K562 (cell line): ENCODE measurements around the gene NRCAM. TPM values are rescaled to one million over a fixed set of nuclear protein-coding genes. Genes with fewer than 3 reads are reported as not detected.

Experiments
- ATAC-seq: fragments of 200-7000 bp; cut with Tn5 transposase; 3 replicates; pipeline ENCODE4 v1.9.1; 2020; ENCODE audit warnings: moderate library complexity
- BruUV-seq: library from RNA; stranded (reverse); fragments of 400-500 nt; replicated peaks from 2 replicates; lab custom pipeline; 2021; lab: Mats Ljungman, UMichigan
- CTCF ChIA-PET: fragments of 300-600 bp; formaldehyde crosslinking; extraction: SDS; loops from one replicate; lab custom pipeline; 2021; ENCODE audit warnings: low intra/inter-chr PET ratio; lab: Yijun Ruan, JAX
- POLR2A ChIA-PET: fragments of 300-600, 350-650 bp; sonication (Branson Sonifier 250); formaldehyde crosslinking; extraction: SDS; loops from one replicate; lab custom pipeline; 2021; ENCODE audit warnings: antibody characterized with exemption, inconsistent platforms; lab: Yijun Ruan, JAX
- DNase-seq, 4 experiments: peaks; one replicate each; pipeline versions ENCODE4 v3.0.0 to v3.0.0-alpha.2; 2011 to 2018; ENCODE audit warnings: low spot score in 3 of 4, mixed read lengths in 3 of 4; ENCODE audit errors: extremely low read depth in 1 of 4
- FAIRE-seq: peaks from 2 replicates; lab custom pipeline; 2011; peaks lifted over from hg19 to GRCh38; lab: Jason Lieb, UNC
- H2AFZ ChIP-seq: 2 replicates; pipeline ENCODE4 v1.6.0; 2011; ENCODE audit warnings: low read depth, low read length, control low read depth, inconsistent platforms
- H3K27ac ChIP-seq: fragments of 200-600 bp; 3 replicates; pipeline ENCODE4 v1.8.0; 2011; ENCODE audit warnings: low read depth, mild to moderate bottlenecking, control low read depth, inconsistent platforms, low read length, moderate library complexity, mixed read lengths; ENCODE audit errors: extremely low read depth
- H3K27me3 ChIP-seq, 2 experiments: fragments of 300-600 bp in 1 of 2; 2 replicates in 1 of 2; 3 replicates in 1 of 2; pipeline versions ENCODE4 v1.6.0 to v1.8.0; 2011; ENCODE audit warnings: inconsistent platforms in 2 of 2, low read length in 2 of 2, mild to moderate bottlenecking in 1 of 2, mixed read lengths in 1 of 2, moderate library complexity in 1 of 2; ENCODE audit not compliant: control insufficient read depth in 2 of 2, insufficient read depth in 2 of 2
- H3K36me3 ChIP-seq: fragments of 300-600 bp; 3 replicates; pipeline ENCODE4 v1.8.0; 2011; ENCODE audit warnings: mild to moderate bottlenecking, low read length, inconsistent platforms; ENCODE audit not compliant: control insufficient read depth, insufficient read depth
- H3K4me1 ChIP-seq, 2 experiments: fragments of 200-600 bp in 1 of 2; replicated peaks in 1 of 2; 2 replicates in 1 of 2; 3 replicates in 1 of 2; pipeline versions ENCODE4 v1.5.1 to v1.8.0; 2011; ENCODE audit warnings: inconsistent platforms in 2 of 2, low read length in 2 of 2, mild to moderate bottlenecking in 1 of 2, mixed read lengths in 1 of 2, moderate library complexity in 1 of 2; ENCODE audit not compliant: control insufficient read depth in 2 of 2, insufficient read depth in 2 of 2
- H3K4me2 ChIP-seq: 2 replicates; pipeline ENCODE4 v1.6.1; 2011; ENCODE audit warnings: low read length, control low read depth, inconsistent platforms, mixed read lengths; ENCODE audit not compliant: insufficient read depth
- H3K4me3 ChIP-seq: fragments of 200-600 bp; sonication (generic), shearing (Covaris generic); 2 replicates; pipeline ENCODE4 v1.5.1; 2016; ENCODE audit warnings: control low read depth, inconsistent platforms
- H3K79me2 ChIP-seq: fragments of 200-600 bp; 3 replicates; pipeline ENCODE4 v1.8.0; 2011; ENCODE audit warnings: low read length, inconsistent platforms; ENCODE audit not compliant: control insufficient read depth, insufficient read depth
- H3K9ac ChIP-seq, 2 experiments: 2 replicates each; pipeline versions ENCODE4 v1.6.0 to v1.6.1; 2011; ENCODE audit warnings: low read depth in 2 of 2, low read length in 2 of 2, control low read depth in 1 of 2, inconsistent platforms in 1 of 2, mild to moderate bottlenecking in 1 of 2, mixed read lengths in 1 of 2; ENCODE audit not compliant: insufficient read depth in 1 of 2
- H3K9me1 ChIP-seq: one replicate; pipeline ENCODE4 v1.6.0; 2011; ENCODE audit warnings: inconsistent platforms, mild to moderate bottlenecking, low read length, moderate library complexity; ENCODE audit not compliant: control insufficient read depth, insufficient read depth
- H3K9me3 ChIP-seq: replicated peaks from 2 replicates; pipeline ENCODE4 v1.5.1; 2011; ENCODE audit warnings: low read depth, low read length, inconsistent platforms; ENCODE audit not compliant: control insufficient read depth, insufficient read depth
- H4K20me1 ChIP-seq: replicated peaks from 2 replicates; pipeline ENCODE4 v1.6.1; 2011; ENCODE audit warnings: low read length, inconsistent platforms, mixed read lengths; ENCODE audit not compliant: control insufficient read depth, insufficient read depth
- C11orf30 ChIP-seq: fragments of 450-650 bp; IDR thresholded peaks from 2 replicates; pipeline ENCODE4 v1.6.1; 2016; ENCODE audit warnings: low read depth, mild to moderate bottlenecking
- MAFG ChIP-seq: fragments of 450-650 bp; conservative IDR thresholded peaks from 2 replicates; pipeline ENCODE4 v1.6.1; 2016; ENCODE audit warnings: missing genetic modification characterization, missing compliant biosample characterization
- MBD2 ChIP-seq: sonication (generic); IDR thresholded peaks from 2 replicates; pipeline ENCODE4 v1.6.1; 2016; ENCODE audit warnings: low read depth, borderline replicate concordance
- STAT5B ChIP-seq: fragments of 250-450 bp; sonication (Bioruptor Pico); IDR thresholded peaks from 2 replicates; pipeline ENCODE4 v1.8.0; 2021; ENCODE audit warnings: mild to moderate bottlenecking, inconsistent platforms
- ZFP1 ChIP-seq: fragments of 450-650 bp; formaldehyde crosslinking; IDR thresholded peaks from 2 replicates; pipeline ENCODE4 v1.4.0; 2020; ENCODE audit warnings: mild to moderate bottlenecking, mixed read lengths
- ZNF316 ChIP-seq: fragments of 450-650 bp; IDR thresholded peaks from 2 replicates; pipeline ENCODE4 v1.6.1; 2016
- WGBS: fragments of 100-300 bp; shearing (Covaris generic); methylation state at CpG from one replicate; pipeline ENCODE4 v1.1.6; 2016; ENCODE audit warnings: low coverage, mixed read lengths; ENCODE audit not compliant: insufficient coverage; ENCODE audit errors: missing lambda C conversion rate; 5-methylcytosine and 5-hydroxymethylcytosine counted together
- in situ Hi-C: fragments of 300-500 bp; cut with MboI; formaldehyde crosslinking; loops from 4 replicates; pipeline ENCODE4 v1.15.0; 2018; ENCODE audit warnings: inconsistent platforms, mixed read lengths
- intact Hi-C: fragments of 100-400 bp; cut with micrococcal nuclease; formaldehyde crosslinking; loops from 2 replicates; pipeline ENCODE4 v1.14.2; 2022
- polyA plus RNA-seq, 8 experiments: library from polyadenylated mRNA; depleted of rRNA in 4 of 8; stranded (reverse) in 5 of 8; unstranded in 3 of 8; fragments of >200 nt; fragmentation: Nextera tagmentation in 2 of 8; fragmentation: Illumina TruSeq in 1 of 8; extraction: Ambion mirVana in 2 of 8; extraction: Trizol in 1 of 8; gene quantifications; 2 replicates each; pipeline versions ENCODE4 v1.2.1 to v1.2.3, GENCODE V29; 2011 to 2014; ENCODE audit warnings: inconsistent platforms in 1 of 8, missing spikeins in 1 of 8
- total RNA-seq, 7 experiments: library from RNA; depleted of rRNA in 6 of 7; stranded (reverse); fragments of >200 nt in 6 of 7; fragmentation: Illumina TruSeq in 2 of 7; extraction: Trizol in 2 of 7; gene quantifications; 2 replicates each; pipeline versions ENCODE4 v1.2.1 to v1.2.3, GENCODE V29; 2011 to 2021; ENCODE audit warnings: low replicate concordance in 1 of 7
- TF ChIP-seq, protein P1 (sequence below), 2 experiments: fragments of 450-650 bp; formaldehyde crosslinking in 1 of 2; IDR thresholded peaks; 2 replicates each; pipeline versions ENCODE4 v1.4.0 to v1.6.1; 2014 to 2020; ENCODE audit warnings: mild to moderate bottlenecking in 2 of 2, borderline replicate concordance in 1 of 2, low read depth in 1 of 2

Gene NRCAM
- total and polyA plus RNA-seq, 9 of the 15 experiments (the other 6 are each of a cell fraction or from before 2014, with no cell fraction given): 0.03 to 0.54 (median 0.12) TPM; not detected in 1

DNA sequence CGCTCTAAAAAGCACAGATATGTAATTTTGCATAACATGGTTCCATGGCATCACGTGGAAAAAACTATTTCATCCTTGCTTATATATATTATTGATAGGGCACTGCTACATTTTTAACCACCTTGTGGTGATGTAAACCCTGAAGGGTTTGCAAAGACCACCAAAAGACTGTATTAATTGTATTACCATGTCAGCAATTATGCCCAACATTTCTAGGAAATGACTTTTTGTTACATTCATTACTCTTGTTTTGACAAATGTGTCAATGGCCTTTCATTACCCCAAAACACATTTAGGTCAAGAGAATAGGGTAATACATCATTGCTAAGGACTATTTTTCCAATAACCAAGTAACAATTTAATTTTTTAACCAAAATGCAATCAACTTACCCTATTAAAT, 142.2 kb downstream of the NRCAM start:
- TF ChIP-seq C11orf30 (0 out of 2 replicates have a peak, but pooled peaks have one; percentile 22), ZFP1 (no peak), MAFG (0 out of 2 replicates have a peak, but pooled peaks have one; percentile 7), ZNF316 (peak; percentile 67)
- no peaks in the 10 kb centered on the region for H3K79me2 ChIP-seq
- in situ Hi-C loops (no loop called here), intact Hi-C loops (no loop called here)
- no peak overlapping the region for H3K4me3 ChIP-seq
- H3K4me1 ChIP-seq: no peaks in the 10 kb centered on the region
- H3K9me3 ChIP-seq: no peaks in the 10 kb centered on the region
- H4K20me1 ChIP-seq: no peaks in the 10 kb centered on the region
- no TSS peak for BruUV-seq
- H3K4me2 ChIP-seq: no peak overlapping the region
- no peaks in the 10 kb centered on the region for H3K36me3 ChIP-seq
- H3K9me1 ChIP-seq: no peaks in the 10 kb centered on the region
- no peaks in the 10 kb centered on the region for H3K27me3 ChIP-seq
- WGBS: 6% methylated on average over 2 of the region's 2 CpGs
- H2AFZ ChIP-seq: no peak overlapping the region
- ChIA-PET POLR2A (no interaction called here), CTCF (no interaction called here)
- no peak overlapping the region for H3K9ac ChIP-seq
- DNase-seq (no peak), FAIRE-seq (no peak), ATAC-seq (no peak)
- no peak overlapping the region for H3K27ac ChIP-seq

DNA sequence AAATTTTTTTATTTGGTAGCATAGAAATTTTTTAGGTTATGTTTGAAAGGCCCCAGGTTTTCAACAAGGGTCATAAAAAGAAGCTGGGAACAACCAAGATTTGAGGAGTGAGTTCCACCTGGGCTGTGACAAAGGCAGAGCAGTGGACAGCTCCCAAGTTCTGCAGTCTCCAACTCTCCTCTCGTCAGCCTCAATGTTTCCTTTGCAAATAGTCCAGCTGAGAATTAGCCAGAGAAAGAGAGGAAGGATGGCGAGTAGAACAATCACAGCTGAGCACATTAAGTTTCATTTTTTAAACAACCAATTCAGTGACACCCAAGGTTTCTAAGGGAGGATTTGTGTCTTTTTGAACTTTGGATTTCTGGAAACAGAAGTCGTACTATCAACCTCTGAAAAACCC, 143.2 kb downstream of the NRCAM start:
- POLR2A ChIA-PET: no interaction called here
- CTCF ChIA-PET: no interaction called here
- H3K4me1 ChIP-seq: no peaks in the 10 kb centered on the region
- no peaks in the 10 kb centered on the region for H4K20me1 ChIP-seq
- no peaks in the 10 kb centered on the region for H3K9me1 ChIP-seq
- WGBS: 0% methylated on average over 3 of the region's 3 CpGs
- H3K36me3 ChIP-seq: no peaks in the 10 kb centered on the region
- FAIRE-seq (no peak), ATAC-seq (no peak), DNase-seq (no peak)
- H3K27ac ChIP-seq: no peak overlapping the region
- no peaks in the 10 kb centered on the region for H3K9me3 ChIP-seq
- no peaks in the 10 kb centered on the region for H3K27me3 ChIP-seq
- in situ Hi-C loops: no loop called here
- intact Hi-C loops: no loop called here
- no peak overlapping the region for H3K4me2 ChIP-seq
- H3K79me2 ChIP-seq: no peaks in the 10 kb centered on the region
- H2AFZ ChIP-seq: no peak overlapping the region
- no TSS peak for BruUV-seq
- TF ChIP-seq STAT5B (CRISPR knock-in tag): no peak
- TF ChIP-seq, protein P1, sequence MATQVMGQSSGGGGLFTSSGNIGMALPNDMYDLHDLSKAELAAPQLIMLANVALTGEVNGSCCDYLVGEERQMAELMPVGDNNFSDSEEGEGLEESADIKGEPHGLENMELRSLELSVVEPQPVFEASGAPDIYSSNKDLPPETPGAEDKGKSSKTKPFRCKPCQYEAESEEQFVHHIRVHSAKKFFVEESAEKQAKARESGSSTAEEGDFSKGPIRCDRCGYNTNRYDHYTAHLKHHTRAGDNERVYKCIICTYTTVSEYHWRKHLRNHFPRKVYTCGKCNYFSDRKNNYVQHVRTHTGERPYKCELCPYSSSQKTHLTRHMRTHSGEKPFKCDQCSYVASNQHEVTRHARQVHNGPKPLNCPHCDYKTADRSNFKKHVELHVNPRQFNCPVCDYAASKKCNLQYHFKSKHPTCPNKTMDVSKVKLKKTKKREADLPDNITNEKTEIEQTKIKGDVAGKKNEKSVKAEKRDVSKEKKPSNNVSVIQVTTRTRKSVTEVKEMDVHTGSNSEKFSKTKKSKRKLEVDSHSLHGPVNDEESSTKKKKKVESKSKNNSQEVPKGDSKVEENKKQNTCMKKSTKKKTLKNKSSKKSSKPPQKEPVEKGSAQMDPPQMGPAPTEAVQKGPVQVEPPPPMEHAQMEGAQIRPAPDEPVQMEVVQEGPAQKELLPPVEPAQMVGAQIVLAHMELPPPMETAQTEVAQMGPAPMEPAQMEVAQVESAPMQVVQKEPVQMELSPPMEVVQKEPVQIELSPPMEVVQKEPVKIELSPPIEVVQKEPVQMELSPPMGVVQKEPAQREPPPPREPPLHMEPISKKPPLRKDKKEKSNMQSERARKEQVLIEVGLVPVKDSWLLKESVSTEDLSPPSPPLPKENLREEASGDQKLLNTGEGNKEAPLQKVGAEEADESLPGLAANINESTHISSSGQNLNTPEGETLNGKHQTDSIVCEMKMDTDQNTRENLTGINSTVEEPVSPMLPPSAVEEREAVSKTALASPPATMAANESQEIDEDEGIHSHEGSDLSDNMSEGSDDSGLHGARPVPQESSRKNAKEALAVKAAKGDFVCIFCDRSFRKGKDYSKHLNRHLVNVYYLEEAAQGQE (IDR thresholded peaks at IDR 0.05; ENCODE audit: borderline replicate concordance): peak; percentile 21; the same call in 1 of the 2 replicates
- TF ChIP-seq, protein P1 (CRISPR knock-in tag; IDR thresholded peaks at IDR 0.05; ENCODE audit: low read depth): no peak
- no peak for TF ChIP-seq ZNF316
- TF ChIP-seq MBD2: no peak
- TF ChIP-seq, all 486 proteins: peak for 1
- Histone ChIP-seq H3K9ac (no peak overlapping the region), H3K4me3 (no peak overlapping the region)
